H9 (cell line): Measurements from ENCODE around the gene MYL10. TPM values are rescaled to one million over a fixed set of nuclear protein-coding genes. Genes with fewer than 3 reads are reported as not detected.

Experiments used
- DNase-seq: peaks from one replicate; pipeline ENCODE4 v3.0.0-alpha.2; 2017
- H2AFZ ChIP-seq: one replicate; pipeline ENCODE4 v1.6.1; 2013; ENCODE audit warnings: mild to moderate bottlenecking, low read length, control low read depth, moderate library complexity
- H2AK5ac ChIP-seq: 2 replicates; pipeline ENCODE4 v1.6.1; 2013; ENCODE audit warnings: low read length, control low read depth, mixed read lengths; ENCODE audit not compliant: insufficient read length
- H2BK120ac ChIP-seq: one replicate; pipeline ENCODE4 v1.6.1; 2013; ENCODE audit warnings: low read depth, mild to moderate bottlenecking, low read length, control low read depth, inconsistent platforms; ENCODE audit not compliant: poor library complexity, severe bottlenecking
- H2BK12ac ChIP-seq: 2 replicates; pipeline ENCODE4 v1.6.1; 2013; ENCODE audit warnings: low read length, control low read depth, mixed read lengths, low read depth; ENCODE audit not compliant: insufficient read length
- H2BK15ac ChIP-seq: 2 replicates; pipeline ENCODE4 v1.6.1; 2013; ENCODE audit warnings: low read depth, low read length, control low read depth
- H2BK20ac ChIP-seq: one replicate; pipeline ENCODE4 v1.6.1; 2013; ENCODE audit warnings: low read depth, mild to moderate bottlenecking, low read length, control low read depth, inconsistent platforms; ENCODE audit not compliant: poor library complexity, severe bottlenecking
- H2BK5ac ChIP-seq: 2 replicates; pipeline ENCODE4 v1.6.1; 2013; ENCODE audit warnings: low read length, control low read depth, mixed read lengths; ENCODE audit not compliant: insufficient read length
- H3K14ac ChIP-seq: 2 replicates; pipeline ENCODE4 v1.6.1; 2013; ENCODE audit warnings: low read length, control low read depth; ENCODE audit not compliant: insufficient read depth
- H3K18ac ChIP-seq: 2 replicates; pipeline ENCODE4 v1.6.1; 2013; ENCODE audit warnings: low read depth, mild to moderate bottlenecking, mixed read lengths, low read length, control low read depth; ENCODE audit not compliant: insufficient read length
- H3K23ac ChIP-seq: 2 replicates; pipeline ENCODE4 v1.6.1; 2013; ENCODE audit warnings: low read length, control low read depth, mixed read lengths, low read depth; ENCODE audit not compliant: insufficient read length
- H3K23me2 ChIP-seq: 2 replicates; pipeline ENCODE4 v1.6.1; 2013; ENCODE audit warnings: low read depth, mild to moderate bottlenecking, mixed read lengths, low read length, control low read depth; ENCODE audit not compliant: insufficient read length, poor library complexity, severe bottlenecking
- H3K27ac ChIP-seq: 2 replicates; pipeline ENCODE4 v1.5.1; 2013; ENCODE audit warnings: low read length, control low read depth, mixed read lengths, low read depth; ENCODE audit not compliant: insufficient read length
- H3K27me3 ChIP-seq: 2 replicates; pipeline ENCODE4 v1.6.1; 2013; ENCODE audit warnings: low read length, control low read depth, inconsistent platforms; ENCODE audit not compliant: insufficient read depth
- H3K4ac ChIP-seq: 2 replicates; pipeline ENCODE4 v1.6.1; 2013; ENCODE audit warnings: low read depth, mild to moderate bottlenecking, control low read depth, inconsistent platforms, low read length, moderate library complexity
- H3K4me1 ChIP-seq: 2 replicates; pipeline ENCODE4 v1.6.1; 2013; ENCODE audit warnings: low read length, control low read depth, inconsistent platforms; ENCODE audit not compliant: insufficient read depth
- H3K4me2 ChIP-seq: 2 replicates; pipeline ENCODE4 v1.6.1; 2013; ENCODE audit warnings: low read length, control low read depth, mixed read lengths; ENCODE audit not compliant: insufficient read length, insufficient read depth
- H3K56ac ChIP-seq: 2 replicates; pipeline ENCODE4 v1.6.1; 2013; ENCODE audit warnings: low read depth, mild to moderate bottlenecking, mixed read lengths, low read length, control low read depth; ENCODE audit not compliant: insufficient read length
- H3K79me1 ChIP-seq: 2 replicates; pipeline ENCODE4 v1.6.1; 2013; ENCODE audit warnings: low read depth, mild to moderate bottlenecking, moderate library complexity, low read length, control low read depth, inconsistent platforms; ENCODE audit not compliant: insufficient read depth, poor library complexity, severe bottlenecking
- H3K79me2 ChIP-seq: 2 replicates; pipeline ENCODE4 v1.6.1; 2013; ENCODE audit warnings: low read length, control low read depth, inconsistent platforms; ENCODE audit not compliant: insufficient read depth
- H3K9ac ChIP-seq: 2 replicates; pipeline ENCODE4 v1.6.1; 2013; ENCODE audit warnings: low read length, control low read depth, mixed read lengths; ENCODE audit not compliant: insufficient read length; ENCODE audit errors: extremely low read depth
- H3K9me3 ChIP-seq: one replicate; pipeline ENCODE4 v1.6.1; 2013; ENCODE audit warnings: low read depth, low read length, inconsistent platforms; ENCODE audit not compliant: control insufficient read depth
- H3T11ph ChIP-seq: one replicate; pipeline ENCODE4 v1.6.1; 2013; ENCODE audit warnings: mild to moderate bottlenecking, low read length, control low read depth, inconsistent platforms
- H4K20me1 ChIP-seq: one replicate; pipeline ENCODE4 v1.6.1; 2013; ENCODE audit not compliant: control insufficient read depth, insufficient read length, insufficient read depth
- H4K5ac ChIP-seq: 2 replicates; pipeline ENCODE4 v1.6.1; 2013; ENCODE audit warnings: low read depth, mild to moderate bottlenecking, mixed read lengths, low read length, control low read depth; ENCODE audit not compliant: insufficient read length
- H4K8ac ChIP-seq: replicated peaks from 2 replicates; pipeline ENCODE4 v1.6.1; 2013; ENCODE audit warnings: low read length, control low read depth, mixed read lengths, low read depth; ENCODE audit not compliant: insufficient read length
- H4K91ac ChIP-seq: 2 replicates; pipeline ENCODE4 v1.6.1; 2013; ENCODE audit warnings: low read depth, mild to moderate bottlenecking, moderate library complexity, mixed read lengths, low read length, control low read depth; ENCODE audit not compliant: insufficient read length
- H3K27ac Mint-ChIP-seq, 3 experiments: 2 replicates in 2 of 3; 3 replicates in 1 of 3; pipeline ENCODE4 v1.8.0; 2020 to 2021; ENCODE audit warnings: mixed read lengths in 3 of 3, mild to moderate bottlenecking in 1 of 3, moderate library complexity in 1 of 3
- H3K27me3 Mint-ChIP-seq: 2 replicates; pipeline ENCODE4 v1.8.0; 2021; ENCODE audit warnings: low read depth, mild to moderate bottlenecking, moderate library complexity, mixed read lengths
- H3K36me3 Mint-ChIP-seq, 3 experiments: 2 replicates in 2 of 3; 3 replicates in 1 of 3; pipeline ENCODE4 v1.8.0; 2020 to 2021; ENCODE audit warnings: low read depth in 3 of 3, mixed read lengths in 3 of 3; ENCODE audit not compliant: insufficient read depth in 1 of 3
- H3K4me1 Mint-ChIP-seq, 2 experiments: 2 replicates each; pipeline ENCODE4 v1.8.0; 2020; ENCODE audit warnings: mixed read lengths in 2 of 2
- H3K4me3 Mint-ChIP-seq, 2 experiments: 2 replicates in 1 of 2; 3 replicates in 1 of 2; pipeline ENCODE4 v1.8.0; 2020 to 2021; ENCODE audit warnings: mild to moderate bottlenecking in 2 of 2, mixed read lengths in 2 of 2, moderate library complexity in 1 of 2
- H3K9me3 Mint-ChIP-seq, 2 experiments: 2 replicates in 1 of 2; 3 replicates in 1 of 2; pipeline ENCODE4 v1.8.0; 2020; ENCODE audit warnings: mild to moderate bottlenecking in 2 of 2, mixed read lengths in 2 of 2, moderate library complexity in 1 of 2
- CTCF ChIP-seq: fragments of 200-600 bp; sonication (generic); conservative IDR thresholded peaks from 3 replicates; pipeline ENCODE4 v1.8.0; 2021; ENCODE audit warnings: antibody characterized with exemption, mild to moderate bottlenecking
- WGBS: extraction: QIAGEN DNeasy Blood & Tissue Kit; methylation state at CpG from one replicate; pipeline ENCODE4 v1.1.7; 2013; ENCODE audit warnings: missing lambda C conversion rate, low lambda C conversion rate, mixed read lengths; ENCODE audit not compliant: insufficient read length; ENCODE audit errors: extremely low coverage; 5-methylcytosine and 5-hydroxymethylcytosine counted together
- total RNA-seq: library from RNA; stranded (reverse); gene quantifications from 2 replicates; pipeline ENCODE4 v1.2.1, GENCODE V29; 2021

The MYL10 gene
- total RNA-seq, 1 experiment from 2014 or later, result 0.50 TPM

GRCh38 chr7:101628522-101628921, 574 bp downstream of the MYL10 start:
- Mint-ChIP-seq H3K4me3 (no peak overlapping the region), H3K36me3 (peaks cover 0 to 2% (median 0%) of the 10 kb centered on the region in 3 experiments; a peak in 3 of 7 replicates), H3K27me3 (peaks cover 9% of the 10 kb centered on the region), H3K4me1 (peaks cover 24 to 36% of the 10 kb centered on the region in 2 experiments), H3K9me3 (peaks cover 0 to 3% of the 10 kb centered on the region in 2 experiments; a peak in 4 of 5 replicates), H3K27ac (no peak overlapping the region)
- no peak overlapping the region for H3K4me2 ChIP-seq
- no peaks in the 10 kb centered on the region for H4K20me1 ChIP-seq
- no peak overlapping the region for H4K5ac ChIP-seq
- no peak overlapping the region for H2BK12ac ChIP-seq
- H3K14ac ChIP-seq, result no peak overlapping the region
- H4K91ac ChIP-seq, result no peak overlapping the region
- no peaks in the 10 kb centered on the region for H3K79me2 ChIP-seq
- H2AK5ac ChIP-seq, result no peak overlapping the region
- no peak overlapping the region for H3K27ac ChIP-seq
- no peak overlapping the region for H2BK5ac ChIP-seq
- no peak overlapping the region for H3K4ac ChIP-seq
- H2BK120ac ChIP-seq, result no peak overlapping the region
- H4K8ac ChIP-seq, result no peak overlapping the region
- H3K9ac ChIP-seq, result no peak overlapping the region
- no peak overlapping the region for H2BK15ac ChIP-seq
- H3K56ac ChIP-seq, result no peak overlapping the region
- no peak for TF ChIP-seq CTCF
- no peaks in the 10 kb centered on the region for H3K9me3 ChIP-seq
- H3T11ph ChIP-seq, result no peak overlapping the region
- no peak overlapping the region for H2BK20ac ChIP-seq
- no peaks in the 10 kb centered on the region for H3K79me1 ChIP-seq
- H3K23me2 ChIP-seq, result no peaks in the 10 kb centered on the region
- H3K18ac ChIP-seq, result no peak overlapping the region
- H3K27me3 ChIP-seq, result no peaks in the 10 kb centered on the region
- H3K4me1 ChIP-seq, result peaks cover 8% of the 10 kb centered on the region; the same call in 1 of the 2 replicates
- no CpG with 5 or more reads among the region's 6 CpGs for WGBS
- no peak overlapping the region for H2AFZ ChIP-seq
- H3K23ac ChIP-seq, result no peak overlapping the region
- DNase-seq, result no peak
